WTC11 (cell line): ENCODE results near the gene BTK.

ENCODE experiments used
- CBFB ChIP-seq: sonication (generic); formaldehyde crosslinking; IDR thresholded peaks from 2 replicates; pipeline ENCODE4 v1.8.1; 2022; ENCODE audit warnings: mild to moderate bottlenecking, low read depth, missing genetic modification reagents
- CTCF ChIP-seq: fragments of 200-600 bp; IDR thresholded peaks from 2 replicates; pipeline ENCODE4 v1.8.0; 2022; ENCODE audit warnings: antibody characterized with exemption
- ETV6 ChIP-seq: sonication (generic); formaldehyde crosslinking; IDR thresholded peaks from 2 replicates; pipeline ENCODE4 v1.8.1; 2022; ENCODE audit warnings: mild to moderate bottlenecking, missing genetic modification reagents
- GABPB1 ChIP-seq: sonication (generic); formaldehyde crosslinking; IDR thresholded peaks from 2 replicates; pipeline ENCODE4 v1.8.1; 2023; ENCODE audit warnings: mild to moderate bottlenecking, missing genetic modification reagents
- MAX ChIP-seq: sonication (generic); formaldehyde crosslinking; IDR thresholded peaks from 2 replicates; pipeline ENCODE4 v1.8.0; 2022; ENCODE audit warnings: mild to moderate bottlenecking, missing genetic modification reagents
- RORB ChIP-seq: fragments of 250-450 bp; sonication (Bioruptor Pico); IDR thresholded peaks from 2 replicates; pipeline ENCODE4 v1.9.0; 2021; ENCODE audit warnings: mild to moderate bottlenecking
- SP1 ChIP-seq: sonication (generic); formaldehyde crosslinking; conservative IDR thresholded peaks from 2 replicates; pipeline ENCODE4 v1.8.1; 2022; ENCODE audit warnings: missing genetic modification reagents
- USF2 ChIP-seq: sonication (generic); formaldehyde crosslinking; IDR thresholded peaks from 2 replicates; pipeline ENCODE4 v1.8.1; 2023; ENCODE audit warnings: mild to moderate bottlenecking, missing genetic modification reagents, moderate library complexity
- ZBTB43 ChIP-seq: sonication (generic); formaldehyde crosslinking; IDR thresholded peaks from 2 replicates; pipeline ENCODE4 v1.8.1; 2023; ENCODE audit warnings: mild to moderate bottlenecking, missing genetic modification reagents
- ZNF425 ChIP-seq: fragments of 250-450 bp; sonication (Bioruptor Pico); conservative IDR thresholded peaks from 2 replicates; pipeline ENCODE4 v1.9.0; 2021; ENCODE audit warnings: mild to moderate bottlenecking

- TF ChIP-seq CBFB (CRISPR knock-in tag), result no peak
- TF ChIP-seq CTCF, result no peak
- no peak for TF ChIP-seq MAX
- no peak for TF ChIP-seq RORB
- TF ChIP-seq ZNF425, result no peak
- TF ChIP-seq ZBTB43 (CRISPR knock-in tag), result no peak
- TF ChIP-seq USF2 (CRISPR knock-in tag), result no peak
- TF ChIP-seq SP1, result no peak
- TF ChIP-seq ETV6 (CRISPR knock-in tag), result no peak
- no peak for TF ChIP-seq GABPB1
Observed at GRCh38 chrX:101362116-101362515, 23.9 kb downstream of the BTK start.
